NCI-H128 (cell line): ENCODE results near the gene SNCA.

Experiments used
- DNase-seq: peaks from one replicate; lab custom pipeline; 2025; ENCODE audit not compliant: unreplicated experiment; lab: John Stamatoyannopoulos, UW

Gene SNCA

DNA sequence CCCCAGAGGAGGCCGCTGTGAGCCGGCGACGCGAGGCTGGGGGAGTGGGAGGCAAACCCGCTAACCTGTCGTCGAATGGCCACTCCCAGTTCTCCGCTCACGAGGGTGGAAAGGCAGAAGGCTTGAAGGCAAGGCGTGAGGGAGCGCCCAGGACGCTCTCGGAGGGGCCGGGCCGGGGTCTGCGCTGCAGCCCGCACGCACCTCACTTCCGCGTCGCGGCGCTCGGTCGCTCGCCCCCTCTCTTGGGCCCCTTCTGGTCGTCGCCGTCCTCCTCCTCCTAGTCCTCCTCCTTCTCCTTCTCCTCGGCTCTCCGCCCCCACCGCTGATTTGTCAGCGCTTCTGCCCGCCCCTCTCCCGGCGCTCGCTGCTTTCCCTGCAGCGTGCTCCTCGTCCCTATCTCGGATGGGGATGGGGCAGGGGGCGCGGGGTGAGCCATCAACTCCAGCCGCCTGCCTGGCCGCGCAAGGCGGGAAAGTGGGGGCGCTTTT is at the start of gene SNCA:
Gene SNCA (minus strand): TSS at position 265 of the 488 bp plus-strand sequence. CDS start 1,494 bp downstream, outside the sequence.
- DNase-seq = peak; percentile 37

DNA sequence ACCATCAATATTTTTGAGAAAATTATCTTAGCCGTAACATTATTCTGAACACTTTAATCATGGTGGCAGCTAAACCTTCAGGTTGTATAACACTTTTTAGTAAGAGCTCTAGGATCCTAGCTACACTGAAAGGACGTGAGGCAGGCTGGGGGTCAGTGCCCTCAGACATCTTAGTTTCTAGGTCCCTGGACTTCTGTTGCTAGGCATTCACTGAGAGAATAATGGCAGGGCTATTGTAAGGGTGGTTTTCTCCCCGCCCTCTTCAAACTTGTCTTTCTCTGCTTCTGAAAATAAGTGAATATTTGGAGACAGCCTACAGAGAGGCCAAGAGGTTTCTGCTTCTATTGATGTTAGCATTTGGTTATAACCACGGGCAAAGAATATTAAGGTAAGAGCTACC is 42.3 kb upstream of the SNCA start:
- DNase-seq = no peak

DNA sequence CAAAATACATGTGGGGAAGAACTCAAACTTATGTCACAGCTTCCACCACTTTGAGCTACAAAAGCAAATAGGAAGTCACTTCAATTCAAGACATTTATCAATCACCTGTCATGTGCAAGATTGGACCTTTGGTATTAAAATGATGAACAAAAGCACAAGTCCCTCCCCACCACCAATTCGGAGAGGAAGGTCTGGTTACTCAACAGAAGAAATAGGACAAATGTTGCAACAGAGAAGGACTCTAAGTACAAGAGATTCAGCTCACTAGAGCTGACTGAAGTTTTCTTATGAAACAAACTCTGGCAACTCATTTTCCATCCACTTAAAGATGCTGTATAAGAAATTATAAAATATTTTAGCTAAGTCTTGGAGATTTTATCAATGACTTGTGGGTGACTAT is 41.6 kb upstream of the SNCA start:
- DNase-seq = no peak

DNA sequence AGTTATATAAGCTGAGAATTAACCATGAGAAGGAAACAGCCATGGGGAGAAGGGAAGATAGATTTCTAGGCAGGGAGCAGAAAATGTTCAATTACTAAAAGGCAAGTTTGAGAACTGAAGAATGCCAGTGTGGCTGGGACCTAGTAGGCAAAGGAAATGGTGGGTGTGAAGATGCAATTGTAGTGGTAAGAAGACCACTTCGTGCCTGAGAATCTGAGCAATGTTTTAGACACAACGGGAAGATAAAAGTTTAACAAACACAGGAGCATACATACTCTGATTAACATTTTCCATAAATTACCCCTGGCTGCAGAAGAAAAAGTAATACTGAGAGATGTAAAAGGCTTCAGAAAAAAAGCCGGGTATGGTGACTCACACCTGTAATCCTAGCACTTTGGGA is 39.6 kb upstream of the SNCA start:
- DNase-seq = no peak

DNA sequence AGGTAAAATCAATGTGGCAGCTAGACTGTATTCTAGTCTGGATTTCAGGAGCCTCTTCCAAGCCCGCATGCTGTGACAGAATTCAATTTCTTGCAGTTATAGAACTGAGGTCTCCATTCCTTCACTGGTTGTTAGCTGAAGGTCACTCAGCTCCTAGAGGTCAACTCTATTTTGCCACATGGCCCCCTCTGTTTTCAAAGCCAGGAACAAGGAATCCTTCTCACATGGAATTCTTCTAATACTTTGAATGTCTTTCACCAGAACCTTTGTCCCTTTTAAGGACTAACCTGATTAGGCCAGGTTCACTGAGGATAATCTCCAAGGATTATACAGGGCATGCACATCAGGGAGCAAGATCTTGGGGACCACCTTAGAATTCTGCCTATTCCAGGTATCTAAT is 34.2 kb upstream of the SNCA start:
- DNase-seq = no peak

DNA sequence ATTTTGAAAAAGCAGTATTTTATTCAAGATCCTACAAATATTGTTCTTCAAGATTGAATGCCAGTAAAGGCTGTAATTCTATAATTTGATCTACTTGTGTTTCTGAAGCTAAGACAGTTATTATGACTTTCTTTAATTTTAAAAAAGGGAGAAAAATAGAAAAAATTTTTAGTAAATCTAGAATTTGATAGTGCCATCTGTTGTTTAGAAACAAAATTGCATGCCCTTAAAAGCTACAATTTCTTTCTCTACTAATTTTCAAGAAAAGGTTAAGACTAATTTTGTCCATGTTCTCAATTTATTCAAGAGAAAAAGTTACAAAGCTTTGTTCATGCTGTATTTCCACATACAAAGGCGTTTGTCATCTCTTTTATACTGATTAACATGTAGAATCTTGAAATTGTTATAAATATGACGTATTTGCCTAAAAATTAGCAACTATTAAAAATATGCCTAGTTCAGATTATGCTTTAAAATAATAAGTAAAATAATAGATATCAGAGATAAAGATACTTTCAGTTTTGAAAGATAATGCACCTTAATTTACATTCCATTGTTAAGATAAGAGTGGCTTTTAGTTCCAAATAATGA is 32.1 kb upstream of the SNCA start:
- DNase-seq = no peak

DNA sequence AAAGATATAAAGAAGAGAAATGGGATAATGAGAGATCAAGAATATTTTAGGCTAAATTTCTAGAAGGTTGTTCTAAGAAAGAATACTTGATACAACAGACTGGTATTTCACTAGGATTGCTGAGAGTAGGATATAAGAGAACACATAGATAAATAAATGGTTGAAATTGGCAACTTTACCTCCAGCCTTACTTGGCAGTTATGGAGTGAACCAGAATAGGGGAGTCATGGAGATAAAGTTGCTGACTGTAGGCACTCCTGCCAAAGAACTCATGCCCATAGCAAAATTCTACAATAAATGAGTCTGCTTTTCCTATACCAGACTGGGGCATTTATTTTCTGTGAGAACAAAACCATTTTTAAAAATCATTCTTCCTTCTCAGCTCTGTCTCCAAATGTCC is 31.3 kb upstream of the SNCA start:
- no peak for DNase-seq

DNA sequence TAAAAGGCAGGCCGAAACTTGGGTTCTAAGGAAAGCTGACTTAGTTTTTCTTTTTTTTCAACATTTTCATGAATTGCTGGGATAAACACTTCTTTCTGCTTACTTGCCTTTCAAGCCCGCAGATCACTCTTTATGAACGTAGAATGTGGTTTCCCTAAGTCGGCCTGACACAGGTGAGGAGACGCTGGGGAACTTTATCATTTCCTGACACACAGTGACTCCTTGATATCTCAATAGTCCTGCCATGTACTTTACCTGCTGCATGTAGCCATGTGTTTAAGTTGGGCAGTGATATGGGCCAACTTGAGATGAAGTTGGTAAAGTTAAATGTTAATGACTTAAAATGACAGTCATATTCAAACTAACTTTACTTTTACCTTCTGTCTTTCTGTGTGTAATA is 26.6 kb upstream of the SNCA start:
- no peak for DNase-seq

DNA sequence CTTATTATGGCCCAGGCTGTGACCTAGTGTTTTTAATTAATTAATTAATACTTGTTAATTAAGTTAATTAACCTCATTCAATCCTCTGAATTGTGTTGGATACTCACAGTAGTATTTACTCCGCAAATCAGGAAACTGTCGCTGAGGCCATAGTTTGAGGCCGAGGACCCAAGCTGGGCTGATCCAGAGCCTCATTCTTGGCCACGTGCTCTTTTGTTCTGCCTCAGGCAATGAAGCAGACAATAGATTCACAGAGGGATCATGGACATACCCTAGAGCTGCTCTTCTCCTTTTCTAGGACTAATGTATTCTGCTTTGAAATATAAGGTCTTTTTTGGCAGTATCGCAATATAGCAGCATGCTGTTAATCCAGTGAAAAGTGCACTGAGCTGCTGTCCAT is 24.0 kb upstream of the SNCA start:
- DNase-seq = no peak

DNA sequence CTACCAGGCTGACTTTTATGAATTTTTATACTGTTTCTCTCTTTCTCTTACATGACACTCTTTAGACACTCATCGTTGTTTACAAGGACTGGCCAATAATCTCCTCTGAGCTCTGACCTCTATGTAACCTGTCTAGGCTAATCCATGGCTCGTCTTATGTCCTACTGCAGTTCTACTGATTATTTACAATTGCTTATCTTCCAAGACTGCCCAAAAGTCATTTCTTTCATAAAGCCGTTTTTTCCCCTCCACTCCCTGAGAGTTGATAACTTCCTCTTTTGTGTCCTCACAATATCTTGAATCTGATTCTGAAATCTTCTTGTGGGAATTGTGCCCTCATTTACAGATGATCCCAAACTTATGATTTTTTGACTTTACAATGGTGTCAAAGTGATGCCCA is 18.3 kb upstream of the SNCA start:
- no peak for DNase-seq

DNA sequence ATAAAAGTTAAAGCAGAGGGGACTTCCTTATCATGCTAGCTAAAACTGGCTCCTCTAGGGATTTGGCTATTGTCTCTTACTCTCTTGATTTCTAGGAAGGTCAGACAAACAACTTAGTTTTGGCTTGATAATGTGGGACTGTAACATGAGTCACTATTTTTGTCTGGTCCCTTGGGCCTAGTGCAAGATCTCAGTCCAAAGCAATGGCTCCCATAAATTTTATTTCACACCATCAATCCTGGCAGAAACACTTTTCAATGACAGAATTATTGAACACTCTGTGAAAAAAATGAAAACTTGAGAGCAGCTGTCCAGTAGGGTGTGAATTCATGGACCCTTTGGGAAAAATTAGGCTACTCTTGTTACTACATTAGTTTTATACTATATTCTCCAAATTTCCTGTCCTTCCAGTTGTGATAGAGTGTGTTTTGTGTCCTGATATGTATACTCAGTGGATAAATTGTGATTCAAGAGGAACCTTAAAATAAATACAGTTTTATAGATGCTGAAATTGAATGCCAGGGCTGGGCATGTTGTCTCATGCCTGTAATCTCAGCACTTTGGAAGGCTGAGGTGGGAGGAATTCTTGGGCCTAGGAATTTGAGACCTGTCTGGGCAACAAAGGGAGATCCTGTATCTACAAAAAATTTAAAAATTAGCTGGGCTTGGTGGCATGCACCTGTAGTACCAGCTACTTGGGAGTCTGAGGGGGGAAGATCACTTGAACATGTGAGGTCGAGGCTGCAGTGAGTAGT is 10.8 kb upstream of the SNCA start:
- no peak for DNase-seq

DNA sequence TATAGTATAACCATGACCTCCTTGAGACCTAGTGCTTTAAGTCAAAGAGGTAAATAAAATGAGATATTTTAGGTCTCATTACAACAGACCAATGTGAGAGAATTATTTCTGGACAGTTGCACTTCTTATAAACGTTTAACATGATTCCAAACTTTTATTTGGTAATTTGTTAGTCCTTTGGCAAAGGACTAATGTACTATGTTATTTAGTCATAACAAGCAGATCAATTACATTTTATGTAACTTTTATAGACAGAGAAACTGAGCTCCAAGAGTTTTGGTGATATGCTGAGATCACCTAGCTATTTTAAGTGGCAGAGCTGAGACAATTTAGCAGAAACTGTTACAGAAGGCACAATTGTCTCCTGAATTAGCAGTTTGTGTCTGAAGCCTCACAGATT is 2.6 kb upstream of the SNCA start:
- no peak for DNase-seq

DNA sequence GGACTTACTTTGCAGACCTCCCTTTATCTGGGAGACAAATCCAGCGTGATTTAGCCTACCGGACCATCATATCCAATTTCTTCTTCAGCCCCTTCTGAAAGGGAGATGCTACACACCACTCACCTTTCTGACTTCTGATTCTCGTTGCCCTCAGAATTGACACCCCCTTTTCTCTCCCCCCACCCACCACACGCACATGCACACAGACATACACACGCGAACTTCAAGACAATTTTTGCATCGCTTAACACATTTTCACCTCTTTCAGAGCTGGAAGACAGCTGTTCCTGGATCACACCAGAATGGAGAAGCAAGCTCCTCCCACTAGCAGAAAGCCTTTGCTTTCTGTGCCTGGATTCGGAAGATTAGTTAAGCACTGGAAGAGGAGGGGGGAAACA is 1.0 kb upstream of the SNCA start:
- DNase-seq = no peak

DNA sequence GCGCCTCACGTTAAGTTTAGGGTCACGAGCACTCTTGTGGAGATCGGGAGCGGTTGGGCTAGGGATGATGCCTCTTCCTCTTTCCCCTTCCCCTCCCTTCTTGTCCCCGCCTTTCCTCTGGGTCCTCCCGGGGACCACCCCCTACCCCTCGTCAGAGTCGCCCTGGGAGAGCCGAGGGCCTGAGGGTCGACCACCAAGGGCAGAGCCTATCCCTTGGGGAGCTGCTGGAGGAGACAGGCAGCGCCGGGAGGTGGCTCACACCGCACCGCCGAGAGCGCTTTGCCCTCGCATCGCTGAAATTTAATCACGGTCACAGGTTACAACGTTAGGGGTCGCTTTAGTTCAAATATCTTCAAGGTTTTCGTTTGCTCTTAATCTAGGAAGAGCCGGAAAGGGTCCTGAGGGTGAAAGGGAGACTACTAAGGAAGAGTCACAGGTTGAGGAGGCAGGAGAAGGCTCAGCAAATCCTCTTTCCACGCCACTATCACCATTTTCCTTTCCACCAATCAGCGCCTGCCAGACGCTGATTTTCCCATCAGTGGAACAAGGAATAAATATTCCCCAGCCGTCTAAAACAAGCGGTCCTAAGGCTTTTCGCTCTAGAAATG is 528 bp upstream of the SNCA start:
- no peak for DNase-seq

DNA sequence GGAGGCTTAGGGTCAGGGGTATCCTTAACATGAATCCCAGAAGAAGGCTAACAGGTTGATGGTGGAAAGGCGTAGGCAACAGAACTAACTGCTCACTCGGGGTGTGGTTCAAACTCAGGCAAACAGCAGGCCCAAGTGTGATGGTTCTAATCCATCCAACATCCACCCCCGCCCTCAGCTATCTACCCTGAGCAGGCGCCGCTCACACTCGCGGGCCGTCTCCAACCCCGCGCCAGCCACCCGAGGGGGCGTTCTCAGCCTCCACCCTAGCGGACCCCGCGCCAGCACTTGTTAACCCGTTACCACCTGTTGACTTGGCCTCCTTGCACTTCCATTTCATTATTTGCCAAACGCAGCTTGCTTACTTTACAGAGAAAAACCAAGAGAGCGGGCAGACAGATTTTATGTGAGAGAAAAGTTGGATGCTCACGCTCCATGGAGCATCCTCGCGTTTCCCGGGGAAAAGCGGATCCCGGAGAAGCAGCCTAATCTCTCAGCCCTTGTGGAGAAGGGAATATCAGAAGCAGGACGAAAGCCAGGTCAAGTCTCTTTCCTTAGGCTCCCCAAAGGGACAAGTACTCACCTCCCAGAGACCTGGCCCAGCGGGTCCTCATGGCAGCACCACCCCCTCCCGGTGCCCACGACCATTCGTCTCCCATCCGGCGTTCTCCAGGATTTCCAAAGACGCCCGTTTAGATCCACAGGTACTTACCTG is 773 bp downstream of the SNCA start:
- DNase-seq = no peak

DNA sequence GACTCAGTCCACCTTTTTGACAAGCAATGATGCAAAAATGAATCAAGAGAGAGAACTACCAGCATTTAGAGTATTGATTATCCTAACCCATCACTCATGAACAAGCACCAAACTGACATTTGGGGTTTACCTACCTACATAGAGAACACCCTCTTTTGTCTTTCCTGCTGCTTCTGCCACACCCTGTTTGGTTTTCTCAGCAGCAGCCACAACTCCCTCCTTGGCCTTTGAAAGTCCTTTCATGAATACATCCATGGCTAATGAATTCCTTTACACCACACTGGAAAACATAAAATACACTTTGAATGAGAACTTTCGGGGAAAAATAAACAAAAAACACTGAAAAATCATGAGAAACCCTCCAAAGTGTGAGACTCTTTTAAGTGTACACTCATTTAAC is 1.5 kb downstream of the SNCA start:
- DNase-seq = no peak

DNA sequence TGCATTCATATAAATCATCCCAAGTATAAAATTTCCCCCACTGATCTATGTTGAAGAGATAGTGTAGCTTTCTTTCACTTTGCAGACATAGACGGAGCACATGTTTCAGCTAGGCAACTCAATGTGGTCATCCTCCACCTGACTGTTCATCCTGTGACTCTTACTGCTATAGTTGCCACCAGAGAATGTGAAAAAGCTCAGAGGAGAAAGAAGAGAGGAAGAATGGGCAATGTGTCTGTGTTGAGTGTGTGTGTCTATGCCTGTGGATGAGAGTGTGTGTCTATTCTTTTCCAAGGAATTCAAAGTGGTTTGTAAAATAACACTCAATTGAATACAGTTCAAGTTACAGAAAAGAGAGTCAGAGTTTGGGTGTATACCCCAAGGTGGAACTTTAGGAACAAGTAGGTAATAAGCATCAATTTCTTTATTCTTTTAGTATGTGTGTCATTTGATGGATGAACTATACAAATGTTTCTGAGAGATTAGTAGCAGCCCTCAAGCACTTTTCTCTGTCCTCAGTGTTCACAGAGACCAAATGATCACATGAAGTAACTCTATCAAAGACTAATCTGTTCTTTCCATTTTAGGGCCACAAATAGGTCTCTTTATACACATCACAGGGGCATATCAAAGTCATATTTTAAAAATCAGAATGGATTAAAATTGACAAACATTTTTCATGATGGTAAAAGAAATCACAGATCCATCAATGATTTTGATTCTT is 2.3 kb downstream of the SNCA start:
- DNase-seq = no peak

DNA sequence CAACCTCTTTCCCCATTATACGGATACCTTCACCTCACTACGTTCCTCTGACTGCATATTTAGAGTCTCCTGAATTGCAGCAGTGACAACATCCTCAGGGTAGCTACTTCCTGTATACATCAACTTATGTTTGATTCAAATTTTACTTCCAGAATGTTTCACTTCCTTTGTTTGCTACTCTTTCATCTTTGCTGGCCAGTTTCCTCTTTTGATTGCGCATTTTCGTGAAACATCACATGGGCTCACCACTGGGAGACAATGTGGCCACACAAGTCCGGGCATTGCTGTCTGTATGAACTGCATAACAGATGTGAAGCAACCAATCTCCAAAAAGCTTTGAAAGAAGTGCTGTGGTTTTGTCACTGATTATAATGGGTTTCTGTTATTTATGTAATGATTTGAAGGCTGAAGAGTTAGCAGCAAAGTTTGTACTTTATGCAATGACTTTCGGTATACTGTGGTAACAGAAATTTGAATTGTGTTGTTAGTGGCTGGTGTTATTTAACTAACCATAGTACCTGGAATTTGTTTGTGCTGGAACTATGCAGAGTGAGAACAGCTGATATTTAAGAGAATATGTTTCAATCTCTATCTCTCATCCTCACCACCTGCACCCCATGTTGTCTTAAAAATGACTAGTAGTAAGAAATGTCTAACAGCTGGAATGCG is 7.4 kb downstream of the SNCA start:
- DNase-seq = no peak

DNA sequence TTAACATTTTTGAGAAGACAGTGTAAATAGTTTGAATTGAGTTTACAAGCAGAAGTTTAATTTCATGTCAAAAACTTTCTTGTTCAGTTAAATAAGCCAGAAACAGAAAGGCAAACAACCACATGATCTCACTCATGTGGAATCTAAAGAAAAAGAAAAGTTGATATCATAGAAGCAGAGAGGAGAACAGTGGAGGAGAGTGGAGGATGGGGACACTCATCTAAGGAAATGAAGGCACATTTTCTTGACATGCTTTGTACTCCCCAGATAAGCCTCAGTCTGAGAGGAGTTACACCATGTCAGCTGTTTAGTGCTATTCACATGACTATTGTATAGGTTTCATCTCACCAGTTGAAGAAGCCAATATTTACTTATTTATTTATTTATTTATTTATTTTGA is 13.5 kb downstream of the SNCA start:
- DNase-seq = no peak

DNA sequence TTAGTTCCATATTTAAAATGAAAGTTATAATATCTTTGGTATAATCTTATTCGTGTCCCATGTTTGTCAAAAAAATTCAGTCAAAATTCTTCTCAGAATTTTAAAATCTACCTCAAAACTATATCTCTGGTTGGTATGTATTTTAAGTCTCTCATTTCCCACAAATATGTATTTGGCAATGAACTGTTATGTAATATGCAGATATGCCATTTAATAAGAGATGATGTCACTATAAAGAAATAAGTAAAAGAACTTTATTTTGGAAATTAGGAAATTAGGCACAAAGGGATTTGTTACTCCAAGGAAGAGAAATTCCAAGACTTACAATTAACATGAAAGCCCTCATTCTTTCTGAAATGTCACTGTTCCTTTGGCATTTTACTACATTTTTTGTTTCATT is 15.3 kb downstream of the SNCA start:
- DNase-seq = no peak

DNA sequence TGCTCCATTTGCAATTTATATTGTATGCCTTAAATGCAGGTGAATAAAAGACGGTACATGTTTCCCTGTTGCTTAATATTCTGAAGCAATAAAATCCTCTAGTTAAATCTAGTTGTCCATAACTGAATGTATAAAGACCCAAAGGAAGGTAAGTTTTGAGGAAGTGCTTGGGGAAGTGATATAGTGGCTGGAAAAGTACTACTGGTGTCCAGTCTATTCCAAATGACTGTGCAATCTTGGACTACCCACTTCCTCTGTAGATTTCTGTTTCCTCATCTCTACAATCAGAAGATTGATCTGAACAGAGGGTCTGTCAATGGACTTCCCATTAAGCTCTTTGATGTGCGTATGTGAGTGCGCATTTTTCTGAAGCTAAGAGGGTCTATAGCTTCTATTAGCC is 17.0 kb downstream of the SNCA start:
- no peak for DNase-seq
